ENCODE results near the gene CYB561A3. TPM values are rescaled to one million over a fixed set of nuclear protein-coding genes. Genes with fewer than 3 reads are reported as not detected.

Gene CYB561A3
- total RNA-seq, 4 donors from 2014 or later = 11.3 to 43.6 (median 21.2) TPM

DNA sequence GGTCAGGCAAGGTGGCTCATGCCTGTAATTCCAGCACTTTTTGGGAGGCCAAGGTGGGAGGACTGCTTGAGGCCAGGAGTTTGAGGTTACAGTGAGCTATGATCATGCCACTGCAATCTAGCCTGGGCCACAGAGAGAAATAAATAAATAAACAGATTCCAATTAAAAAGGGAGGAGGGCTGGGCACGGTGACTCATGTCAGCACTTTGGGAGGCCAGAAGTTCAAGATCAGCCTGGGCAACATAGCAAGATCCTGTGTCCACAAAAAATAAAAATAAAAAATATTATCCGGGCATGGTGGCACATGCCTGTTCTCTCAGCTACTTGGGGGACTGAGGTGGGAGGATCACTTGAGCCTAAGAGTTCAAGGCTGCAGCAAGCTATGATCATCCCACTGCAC lies 7.5 kb downstream of the CYB561A3 start:
- TF ChIP-seq, protein P1, sequence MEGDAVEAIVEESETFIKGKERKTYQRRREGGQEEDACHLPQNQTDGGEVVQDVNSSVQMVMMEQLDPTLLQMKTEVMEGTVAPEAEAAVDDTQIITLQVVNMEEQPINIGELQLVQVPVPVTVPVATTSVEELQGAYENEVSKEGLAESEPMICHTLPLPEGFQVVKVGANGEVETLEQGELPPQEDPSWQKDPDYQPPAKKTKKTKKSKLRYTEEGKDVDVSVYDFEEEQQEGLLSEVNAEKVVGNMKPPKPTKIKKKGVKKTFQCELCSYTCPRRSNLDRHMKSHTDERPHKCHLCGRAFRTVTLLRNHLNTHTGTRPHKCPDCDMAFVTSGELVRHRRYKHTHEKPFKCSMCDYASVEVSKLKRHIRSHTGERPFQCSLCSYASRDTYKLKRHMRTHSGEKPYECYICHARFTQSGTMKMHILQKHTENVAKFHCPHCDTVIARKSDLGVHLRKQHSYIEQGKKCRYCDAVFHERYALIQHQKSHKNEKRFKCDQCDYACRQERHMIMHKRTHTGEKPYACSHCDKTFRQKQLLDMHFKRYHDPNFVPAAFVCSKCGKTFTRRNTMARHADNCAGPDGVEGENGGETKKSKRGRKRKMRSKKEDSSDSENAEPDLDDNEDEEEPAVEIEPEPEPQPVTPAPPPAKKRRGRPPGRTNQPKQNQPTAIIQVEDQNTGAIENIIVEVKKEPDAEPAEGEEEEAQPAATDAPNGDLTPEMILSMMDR (IDR thresholded peaks at IDR 0.05) = no peak
- TF ChIP-seq POLR2A (IDR thresholded peaks at IDR 0.05) = no peak
- Histone ChIP-seq H3K27ac (no peak overlapping the region), H3K27me3 (no peaks in the 10 kb centered on the region), H3K4me3 (no peak overlapping the region), H3K36me3 (no peaks in the 10 kb centered on the region), H3K4me1 (no peaks in the 10 kb centered on the region), H3K9me3 (no peaks in the 10 kb centered on the region)
- intact Hi-C loops (cut with DNase I; ENCODE audit: low total_unique reads) = no loop called here
- no peak for DNase-seq

DNA sequence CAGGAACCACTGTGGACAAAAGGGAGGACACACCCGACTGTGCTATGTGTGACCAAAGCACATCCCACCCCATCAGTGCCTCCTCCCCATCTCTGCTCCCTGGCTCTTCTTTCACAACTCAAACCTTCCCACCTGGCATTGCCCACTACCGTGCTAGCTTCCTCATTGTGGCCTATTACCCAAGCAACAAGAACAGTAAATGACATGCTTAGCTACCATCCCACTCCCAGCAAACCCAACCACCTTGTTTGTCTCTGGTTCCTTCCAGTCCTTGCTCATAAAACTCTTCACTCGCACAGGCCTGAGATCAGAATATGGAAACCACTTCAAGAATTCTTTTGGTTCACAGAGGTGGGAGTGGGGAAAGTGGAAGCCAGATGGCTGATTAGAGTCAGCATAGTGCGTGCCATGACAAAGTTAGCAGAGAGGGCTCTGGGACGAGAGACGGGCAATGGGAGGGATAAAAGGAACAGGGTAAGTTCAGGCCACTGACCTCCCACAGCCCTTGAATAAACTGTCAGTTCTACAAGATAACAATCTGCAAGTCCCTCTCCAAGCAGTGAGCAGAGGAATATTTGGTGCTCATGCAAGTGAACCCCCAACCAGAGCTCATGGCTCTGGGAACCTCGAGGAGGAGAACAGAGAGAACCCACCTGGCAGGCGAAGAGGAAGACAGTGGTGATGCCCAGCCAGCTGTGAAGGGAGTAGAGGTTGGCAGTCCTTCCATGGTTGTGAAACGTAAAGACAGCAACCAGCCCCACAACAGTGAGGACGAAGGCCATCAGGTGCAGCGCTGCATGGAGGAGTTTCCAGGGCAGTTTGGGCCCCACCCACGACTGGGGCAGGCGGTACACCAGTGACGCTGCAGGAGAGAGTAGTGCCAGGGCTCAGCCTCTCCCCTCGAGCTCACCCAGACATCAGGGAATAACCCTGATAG lies 8.3 kb downstream of the CYB561A3 start:
- no peak overlapping the region for H3K4me3 ChIP-seq
- no peaks in the 10 kb centered on the region for H3K27me3 ChIP-seq
- TF ChIP-seq, protein P1 (IDR thresholded peaks at IDR 0.05) = no peak
- no peak for TF ChIP-seq POLR2A (IDR thresholded peaks at IDR 0.05)
- intact Hi-C loops (cut with DNase I; ENCODE audit: low total_unique reads) = no loop called here
- H3K9me3 ChIP-seq = no peaks in the 10 kb centered on the region
- H3K36me3 ChIP-seq = no peaks in the 10 kb centered on the region
- no peaks in the 10 kb centered on the region for H3K4me1 ChIP-seq
- no peak for DNase-seq
- H3K27ac ChIP-seq = no peak overlapping the region

DNA sequence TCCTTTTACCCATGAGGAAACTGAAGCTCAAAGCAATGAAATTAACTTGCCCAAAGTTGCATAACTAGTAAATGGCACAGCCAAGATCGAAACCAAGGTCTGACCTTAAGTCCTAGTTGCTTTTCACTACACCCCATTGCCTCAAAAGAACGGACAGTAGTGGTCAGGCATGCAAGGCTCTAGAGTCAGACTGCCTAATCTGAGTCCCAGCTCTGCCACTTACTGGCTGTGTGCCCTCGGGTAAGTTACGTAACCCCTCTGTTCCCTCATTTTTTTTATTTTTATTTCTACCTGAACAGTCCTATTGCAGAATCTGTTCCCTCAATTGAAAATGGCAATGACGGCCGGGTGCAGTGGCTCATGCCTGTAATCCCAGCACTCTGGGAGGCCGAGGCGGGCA lies 9.6 kb downstream of the CYB561A3 start:
- Histone ChIP-seq H3K36me3 (no peaks in the 10 kb centered on the region), H3K4me3 (no peak overlapping the region), H3K27me3 (no peaks in the 10 kb centered on the region), H3K4me1 (no peaks in the 10 kb centered on the region), H3K9me3 (no peaks in the 10 kb centered on the region), H3K27ac (no peak overlapping the region)
- DNase-seq = no peak
- TF ChIP-seq, protein P1 (IDR thresholded peaks at IDR 0.05) = no peak
- TF ChIP-seq POLR2A (IDR thresholded peaks at IDR 0.05) = no peak
- intact Hi-C loops (cut with DNase I; ENCODE audit: low total_unique reads) = no loop called here

DNA sequence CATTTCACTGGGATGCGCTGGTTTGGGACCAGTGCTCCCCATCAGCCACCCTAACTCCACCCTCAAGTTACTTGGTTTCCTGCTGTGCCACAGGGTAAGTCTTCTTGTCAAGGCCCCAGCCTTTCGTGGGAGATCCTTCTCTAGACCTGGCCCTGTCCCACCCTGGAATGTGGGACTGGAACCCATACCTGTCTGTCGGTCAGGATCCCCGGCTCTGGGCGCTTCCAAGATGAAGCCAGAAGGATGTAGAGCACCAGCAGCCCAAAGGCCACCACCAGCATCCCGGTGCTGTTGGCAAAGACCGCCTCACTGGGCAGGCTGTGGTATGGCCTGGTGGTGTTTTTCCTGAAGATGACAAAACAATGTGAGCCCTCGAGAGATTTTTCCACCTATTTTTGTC lies 10.9 kb downstream of the CYB561A3 start:
- DNase-seq = no peak
- no peaks in the 10 kb centered on the region for H3K36me3 ChIP-seq

DNA sequence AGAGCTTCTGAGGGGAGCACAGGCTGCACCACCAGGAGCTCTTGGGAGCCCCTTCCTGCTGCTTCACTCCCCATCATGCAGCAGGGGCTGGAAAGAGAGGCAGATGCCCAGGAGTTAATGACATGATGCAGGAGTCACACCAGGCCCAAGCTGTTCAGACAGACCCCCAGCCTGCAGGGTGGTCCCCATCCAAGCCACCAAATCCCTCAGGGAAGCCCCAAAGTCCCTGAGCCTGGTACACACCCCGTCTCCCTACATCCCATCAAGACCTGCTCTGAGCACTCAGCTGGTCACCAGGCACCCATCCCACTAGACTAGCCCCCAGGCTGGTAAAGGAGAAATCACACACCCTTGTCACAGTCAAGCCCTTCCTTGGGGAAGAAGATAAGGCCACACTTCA lies 11.3 kb downstream of the CYB561A3 start:
- Histone ChIP-seq H3K36me3 (no peaks in the 10 kb centered on the region), H3K9me3 (no peaks in the 10 kb centered on the region), H3K27ac (no peak overlapping the region), H3K4me1 (no peaks in the 10 kb centered on the region), H3K27me3 (no peaks in the 10 kb centered on the region), H3K4me3 (no peak overlapping the region)
- no peak for DNase-seq
- intact Hi-C loops (cut with DNase I; ENCODE audit: low total_unique reads) = no loop called here
- TF ChIP-seq, protein P1 (IDR thresholded peaks at IDR 0.05) = no peak
- no peak for TF ChIP-seq POLR2A (IDR thresholded peaks at IDR 0.05)

More for the DNA sequence above, 10.9 kb downstream of the CYB561A3 start:
- intact Hi-C loops (cut with DNase I; ENCODE audit: low total_unique reads) = no loop called here
- H3K27me3 ChIP-seq = no peaks in the 10 kb centered on the region
- no peak overlapping the region for H3K27ac ChIP-seq
- H3K9me3 ChIP-seq = no peaks in the 10 kb centered on the region
- TF ChIP-seq, protein P1 (IDR thresholded peaks at IDR 0.05) = no peak
- TF ChIP-seq POLR2A (IDR thresholded peaks at IDR 0.05) = no peak
- H3K4me1 ChIP-seq = no peaks in the 10 kb centered on the region
- H3K4me3 ChIP-seq = no peak overlapping the region
